CD4-positive, alpha-beta memory T cell (primary cell): Measurements from ENCODE around the gene CMTM3. TPM values are rescaled to one million over a fixed set of nuclear protein-coding genes. Genes with fewer than 3 reads are reported as not detected.

Experiments used
- CTCF ChIA-PET: fragments of 350-600 bp; sonication (Branson Sonifier 250); formaldehyde crosslinking; loops from one replicate; lab custom pipeline; 2021; ENCODE audit warnings: inconsistent platforms; ENCODE audit not compliant: partially characterized antibody; lab: Charles Lee
- POLR2A ChIA-PET: fragments of 350-600 bp; sonication (Branson Sonifier 250); formaldehyde crosslinking; loops from one replicate; lab custom pipeline; 2021; ENCODE audit not compliant: partially characterized antibody; lab: Charles Lee
- DNase-seq, 5 donors: peaks; one replicate each; pipeline versions ENCODE4 v3.0.0 to v3.0.0-alpha.2; 2020 to 2022; ENCODE audit warnings: mixed read lengths in 1 of 5
- H3K27ac ChIP-seq: one replicate; pipeline ENCODE4 v1.7.0; 2013; ENCODE audit warnings: low read depth, low read length
- H3K27me3 ChIP-seq: 2 replicates; pipeline ENCODE4 v1.7.0; 2013; ENCODE audit warnings: mild to moderate bottlenecking, low read length, moderate library complexity; ENCODE audit not compliant: insufficient read depth
- H3K36me3 ChIP-seq: 2 replicates; pipeline ENCODE4 v1.7.0; 2013; ENCODE audit warnings: mild to moderate bottlenecking, low read length, moderate library complexity; ENCODE audit not compliant: insufficient read depth
- H3K4me1 ChIP-seq: 2 replicates; pipeline ENCODE4 v1.7.0; 2013; ENCODE audit warnings: mild to moderate bottlenecking, low read length, moderate library complexity; ENCODE audit not compliant: insufficient read depth
- H3K4me3 ChIP-seq, 2 donors: one replicate each; pipeline ENCODE4 v1.7.0; 2013; ENCODE audit warnings: low read length in 2 of 2, mild to moderate bottlenecking in 1 of 2
- H3K9me3 ChIP-seq, 2 donors: one replicate each; pipeline ENCODE4 v1.7.0; 2013; ENCODE audit warnings: low read length in 2 of 2, control low read depth in 1 of 2; ENCODE audit not compliant: control insufficient read depth in 1 of 2
- H3K27ac Mint-ChIP-seq, 7 donors: one replicate each; pipeline ENCODE4 v1.8.0; 2020 to 2021; ENCODE audit warnings: mixed read lengths in 7 of 7, mild to moderate bottlenecking in 6 of 7, inconsistent platforms in 3 of 7, moderate library complexity in 3 of 7
- H3K27me3 Mint-ChIP-seq, 2 donors: one replicate each; pipeline ENCODE4 v1.8.0; 2020 to 2021; ENCODE audit warnings: mixed read lengths in 2 of 2
- H3K36me3 Mint-ChIP-seq, 2 donors: one replicate each; pipeline ENCODE4 v1.8.0; 2020 to 2021; ENCODE audit warnings: mixed read lengths in 2 of 2, inconsistent platforms in 1 of 2, mild to moderate bottlenecking in 1 of 2
- H3K4me1 Mint-ChIP-seq, 4 donors: one replicate each; pipeline ENCODE4 v1.8.0; 2020 to 2021; ENCODE audit warnings: mixed read lengths in 4 of 4, mild to moderate bottlenecking in 1 of 4
- H3K4me3 Mint-ChIP-seq, 8 donors: one replicate each; pipeline ENCODE4 v1.8.0; 2020 to 2021; ENCODE audit warnings: mixed read lengths in 8 of 8, mild to moderate bottlenecking in 7 of 8, moderate library complexity in 6 of 8, inconsistent platforms in 3 of 8
- H3K9me3 Mint-ChIP-seq, 8 donors: one replicate each; pipeline ENCODE4 v1.8.0; 2020 to 2021; ENCODE audit warnings: mixed read lengths in 8 of 8, mild to moderate bottlenecking in 5 of 8, inconsistent platforms in 3 of 8, moderate library complexity in 1 of 8
- intact Hi-C: fragments of 100-400 bp; cut with micrococcal nuclease; formaldehyde crosslinking; loops from one replicate; pipeline ENCODE4 v1.15.1; 2023
- polyA plus RNA-seq, 2 donors: library from polyadenylated mRNA; unstranded; fragments of 300-500 nt; fragmentation: Illumina TruSeq; gene quantifications; one replicate each; pipeline ENCODE4 v1.2.3, GENCODE V29; 2021
- total RNA-seq, 2 experiments: library from RNA; stranded (reverse); gene quantifications; one replicate each; pipeline ENCODE4 v1.2.3, GENCODE V29; 2021

Gene CMTM3
- total RNA-seq: 10 to 100 TPM; 74.2 to 74.3 TPM
- 100 to 1,000 TPM in 1 of 2 donors, 10 to 100 TPM in 1; 98.8 to 105 TPM for polyA plus RNA-seq

- Histone ChIP-seq H3K27ac (peak within 1 kb of the TSS; percentile 73), H3K27me3 (no peaks in the 10 kb centered on the region), H3K9me3 (no peaks in the 10 kb centered on the region), H3K36me3 (peaks cover 9% of the 10 kb centered on the region), H3K4me3 (peak within 1 kb of the TSS; percentile 47 to 59), H3K4me1 (peaks cover 48% of the 10 kb centered on the region)
- Mint-ChIP-seq H3K4me1 (peaks cover 24 to 58% (median 38%) of the 10 kb centered on the region in 4 donors), H3K27ac (peak within 1 kb of the TSS; percentile 89 to 96 (median 95)), H3K27me3 (peaks cover 0 to 4% of the 10 kb centered on the region in 2 donors), H3K4me3 (peak within 1 kb of the TSS; percentile 89 to 99 (median 92)), H3K36me3 (peaks cover 4 to 15% of the 10 kb centered on the region in 2 donors), H3K9me3 (peaks cover 0 to 8% (median 5%) of the 10 kb centered on the region in 8 donors)
- peak; percentile 68 to 75 (median 73) for DNase-seq
- CTCF ChIA-PET: interaction anchor here (0.6 to 3.6 kb wide), 11 partner anchors 15 to 199 kb away, joined by 3 to 17 read pairs (median 6); partner anchors contain the start of gene CKLF
- POLR2A ChIA-PET: interaction anchor here (0.6 to 4.8 kb wide), 29 partner anchors 10 to 555 kb away, joined by 3 to 101 read pairs (median 5); partner anchors contain the start of genes CKLF, CMTM2, DYNC1LI2 and FBXL8
- intact Hi-C loops: loop anchor here (1.0 to 5.0 kb wide), 10 partner anchors 15 to 227 kb away; partner anchors contain the start of genes CKLF, CMTM4 and DYNC1LI2
Observed at GRCh38 chr16:66604376-66605176, at the start of gene CMTM3. CMTM3 (plus strand) TSS chr16:66604704; CDS start chr16:66604806, 102 bp downstream.

DNA sequence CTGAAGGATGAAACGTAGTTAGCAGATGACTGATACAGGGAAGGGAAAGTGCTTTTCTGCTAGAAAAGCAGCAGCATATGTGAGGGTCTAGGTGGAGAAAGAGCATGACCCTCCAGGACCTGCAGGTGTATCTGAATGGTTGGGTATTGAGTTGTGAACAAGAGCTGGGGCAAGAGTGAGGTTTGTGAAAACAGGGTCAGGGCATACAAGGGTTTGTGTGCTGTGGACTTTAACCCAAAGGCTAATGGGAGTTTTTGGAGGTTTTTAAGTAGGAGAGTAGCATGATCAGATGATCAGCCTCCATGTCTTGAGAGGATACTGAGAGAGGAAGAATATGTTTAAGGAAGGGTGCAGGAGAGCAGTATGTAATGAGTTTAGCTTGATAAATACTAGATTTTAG lies 44.4 kb upstream of the CMTM3 start:
- DNase-seq: no peak
- no peaks in the 10 kb centered on the region for H3K27me3 ChIP-seq
- H3K36me3 Mint-ChIP-seq: peaks cover 14 to 61% of the 10 kb centered on the region in 2 donors
- H3K9me3 Mint-ChIP-seq: no peaks in the 10 kb centered on the region
- H3K4me1 Mint-ChIP-seq: peaks cover 70 to 89% (median 80%) of the 10 kb centered on the region in 4 donors
- H3K9me3 ChIP-seq: no peaks in the 10 kb centered on the region
- no peak overlapping the region for H3K27ac ChIP-seq
- peak overlapping the region in 4 of 8 donors; percentile 27 to 67 (median 48) for H3K4me3 Mint-ChIP-seq
- H3K27ac Mint-ChIP-seq: peak overlapping the region; percentile 63 to 92 (median 85)
- peaks cover 29% of the 10 kb centered on the region for H3K36me3 ChIP-seq
- no peak overlapping the region for H3K4me3 ChIP-seq
- ChIA-PET CTCF (interaction anchor here (0.7 to 2.5 kb wide), 6 partner anchors 29 to 144 kb away, joined by 3 to 11 read pairs (median 4); no protein-coding TSS in a partner anchor), POLR2A (interaction anchor here (1.0 to 1.2 kb wide), 3 partner anchors 8 to 38 kb away, joined by 3 to 4 read pairs (median 3); partner anchors contain the start of gene CKLF)
- H3K4me1 ChIP-seq: peaks cover 95% of the 10 kb centered on the region
- intact Hi-C loops: loop anchor here (1.0 kb wide), 1 partner anchor 8 kb away; the partner anchor contains the start of gene CKLF
- H3K27me3 Mint-ChIP-seq: no peaks in the 10 kb centered on the region

DNA sequence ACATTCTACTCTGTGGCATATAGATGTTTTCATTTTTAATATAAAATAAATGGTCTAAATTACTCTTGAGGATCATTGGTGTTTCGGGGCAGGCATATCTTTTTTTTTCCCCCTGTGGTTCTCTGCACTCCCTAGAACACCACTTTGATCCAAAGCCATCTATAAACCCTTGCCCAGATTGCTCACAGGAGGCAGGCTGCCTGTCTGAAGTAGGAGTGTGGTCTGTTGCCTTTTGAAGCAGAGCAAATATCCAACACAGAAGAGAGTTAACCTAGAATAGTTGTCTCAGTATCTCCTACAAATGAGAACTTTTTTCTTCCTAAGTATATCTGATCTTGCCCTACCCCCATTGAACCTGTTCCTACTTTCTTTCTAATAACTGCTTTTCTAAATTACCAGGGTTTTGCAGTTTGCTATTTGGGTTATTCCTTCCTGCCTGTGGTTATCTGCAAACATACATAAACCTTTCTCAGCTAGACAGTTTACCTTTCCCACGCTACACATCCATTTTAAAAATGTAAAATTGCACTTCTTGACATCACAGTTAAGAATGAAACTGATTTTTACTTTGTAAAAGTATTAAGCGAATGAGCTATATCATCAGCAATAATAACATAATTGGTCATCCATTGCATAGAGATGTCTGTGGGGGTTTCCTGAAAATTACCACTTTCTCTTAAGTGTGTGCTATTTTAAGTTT lies 43.0 kb upstream of the CMTM3 start:
- peaks cover 37% of the 10 kb centered on the region for H3K36me3 ChIP-seq
- intact Hi-C loops: loop anchor here (1.0 to 2.0 kb wide), 4 partner anchors 27 to 179 kb away; partner anchors contain the start of gene CMTM3
- DNase-seq: no peak
- H3K4me1 ChIP-seq: peaks cover 81% of the 10 kb centered on the region
- Mint-ChIP-seq H3K27ac (peak overlapping the region; percentile 53 to 92 (median 76)), H3K9me3 (no peaks in the 10 kb centered on the region), H3K27me3 (no peaks in the 10 kb centered on the region), H3K36me3 (peaks cover 20 to 62% of the 10 kb centered on the region in 2 donors), H3K4me3 (peak overlapping the region in 7 of 8 donors; percentile 49 to 86 (median 63)), H3K4me1 (peaks cover 56 to 79% (median 66%) of the 10 kb centered on the region in 4 donors)
- peak overlapping the region; percentile 28 for H3K27ac ChIP-seq
- CTCF ChIA-PET: interaction anchor here (0.7 to 5.0 kb wide), 21 partner anchors 9 to 306 kb away, joined by 3 to 58 read pairs (median 13); partner anchors contain the start of genes CKLF and TK2
- no peaks in the 10 kb centered on the region for H3K27me3 ChIP-seq
- H3K9me3 ChIP-seq: no peaks in the 10 kb centered on the region
- no peak overlapping the region for H3K4me3 ChIP-seq
- POLR2A ChIA-PET: interaction anchor here (1.2 to 4.4 kb wide), 7 partner anchors 9 to 50 kb away, joined by 5 to 76 read pairs (median 12); partner anchors contain the start of genes CKLF, CMTM3 and TK2

GRCh38 chr16:66562409-66562808 lies 42.1 kb upstream of the CMTM3 start:
- ChIA-PET POLR2A (interaction anchor here (1.2 to 4.4 kb wide), 11 partner anchors 9 to 154 kb away, joined by 3 to 76 read pairs (median 7); partner anchors contain the start of genes CKLF, CMTM2, CMTM3 and TK2), CTCF (interaction anchor here (1.0 to 5.0 kb wide), 28 partner anchors 10 to 305 kb away, joined by 3 to 58 read pairs (median 8); partner anchors contain the start of genes CKLF, CMTM2 and TK2)
- no peak overlapping the region for H3K4me3 ChIP-seq
- Mint-ChIP-seq H3K4me3 (peak overlapping the region in 6 of 8 donors; percentile 15 to 86 (median 64)), H3K9me3 (no peaks in the 10 kb centered on the region), H3K36me3 (peaks cover 28 to 64% of the 10 kb centered on the region in 2 donors), H3K4me1 (peaks cover 53 to 74% (median 63%) of the 10 kb centered on the region in 4 donors), H3K27ac (peak overlapping the region; percentile 58 to 80 (median 73)), H3K27me3 (no peaks in the 10 kb centered on the region)
- peaks cover 41% of the 10 kb centered on the region for H3K36me3 ChIP-seq
- peaks cover 73% of the 10 kb centered on the region for H3K4me1 ChIP-seq
- H3K27ac ChIP-seq: no peak overlapping the region
- peak in 3 of 5 donors; percentile 28 to 42 (median 31) for DNase-seq
- no peaks in the 10 kb centered on the region for H3K9me3 ChIP-seq
- no peaks in the 10 kb centered on the region for H3K27me3 ChIP-seq
- intact Hi-C loops: loop anchor here (1.0 to 2.0 kb wide), 4 partner anchors 26 to 178 kb away; partner anchors contain the start of gene CMTM3

DNA sequence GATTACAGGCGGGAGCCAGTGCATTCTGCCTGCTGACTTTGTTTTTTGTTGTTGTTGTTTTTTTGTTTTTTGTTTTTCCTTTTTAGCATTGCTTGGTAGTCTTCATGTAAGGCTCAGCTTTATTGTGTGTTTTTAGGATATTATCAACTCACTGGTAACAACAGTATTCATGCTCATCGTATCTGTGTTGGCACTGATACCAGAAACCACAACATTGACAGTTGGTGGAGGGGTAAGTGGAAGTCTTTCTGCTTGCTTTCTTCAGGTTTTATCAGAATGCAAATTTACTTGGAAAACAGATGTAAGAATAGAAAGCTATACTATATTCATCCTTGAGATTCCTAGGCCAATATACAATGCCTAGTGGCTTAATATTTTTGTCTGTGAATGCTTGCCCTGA lies 41.5 kb upstream of the CMTM3 start:
- Mint-ChIP-seq H3K4me1 (peaks cover 50 to 70% (median 58%) of the 10 kb centered on the region in 4 donors), H3K36me3 (peaks cover 31 to 65% of the 10 kb centered on the region in 2 donors), H3K4me3 (peak overlapping the region in 7 of 8 donors; percentile 7 to 66 (median 47)), H3K27ac (peak overlapping the region in 6 of 7 donors; percentile 38 to 80 (median 70)), H3K9me3 (no peaks in the 10 kb centered on the region), H3K27me3 (no peaks in the 10 kb centered on the region)
- CTCF ChIA-PET: interaction anchor here (0.6 to 5.0 kb wide), 31 partner anchors 9 to 787 kb away, joined by 3 to 58 read pairs (median 6); partner anchors contain the start of genes CKLF, CMTM2 and TK2
- Histone ChIP-seq H3K27me3 (no peaks in the 10 kb centered on the region), H3K4me3 (no peak overlapping the region), H3K9me3 (no peaks in the 10 kb centered on the region), H3K36me3 (peaks cover 40% of the 10 kb centered on the region), H3K4me1 (peaks cover 67% of the 10 kb centered on the region), H3K27ac (peak overlapping the region; percentile 20)
- POLR2A ChIA-PET: interaction anchor here (1.2 to 4.4 kb wide), 10 partner anchors 8 to 155 kb away, joined by 3 to 76 read pairs (median 8); partner anchors contain the start of genes CKLF, CMTM2, CMTM3 and TK2
- no peak for DNase-seq
- intact Hi-C loops: loop anchor here (1.0 to 2.0 kb wide), 4 partner anchors 26 to 177 kb away; partner anchors contain the start of gene CMTM3
